Measurements from ENCODE around the gene DSP.

DSP gene

GRCh38 chr6:7632501-7633290 lies 91.2 kb downstream of the DSP start:
- no peak overlapping the region for H3K27ac ChIP-seq
- TF ChIP-seq CTCF (conservative IDR thresholded peaks at IDR 0.05) (no peak), ZFX (IDR thresholded peaks at IDR 0.05) (no peak)

GRCh38 chr6:7633361-7633760 lies 91.9 kb downstream of the DSP start:
- no peak overlapping the region for H3K27ac ChIP-seq
- no peak for TF ChIP-seq ZFX (IDR thresholded peaks at IDR 0.05)
- no peak for TF ChIP-seq CTCF (conservative IDR thresholded peaks at IDR 0.05)

DNA sequence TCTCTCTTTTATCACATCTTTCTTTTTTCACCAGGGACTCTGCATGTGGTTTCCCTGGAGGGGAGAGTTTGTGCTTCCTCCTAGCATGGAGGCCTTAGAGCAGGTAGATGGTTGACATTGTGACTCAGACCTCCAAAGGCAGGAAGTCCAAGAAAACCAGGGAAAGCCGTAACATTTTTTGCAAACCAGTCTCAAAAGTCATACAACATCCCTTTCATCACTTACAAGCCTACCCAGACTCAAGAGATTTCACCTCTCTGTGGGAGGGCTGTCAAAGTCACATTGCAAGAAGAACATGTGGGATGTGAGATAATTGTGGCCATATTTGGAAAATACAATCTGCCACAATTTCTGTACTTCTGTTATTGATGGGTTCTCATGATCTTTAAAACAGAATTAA lies 94.7 kb downstream of the DSP start:
- TF ChIP-seq ZFX (IDR thresholded peaks at IDR 0.05) (no peak), CTCF (conservative IDR thresholded peaks at IDR 0.05) (no peak)
- H3K27ac ChIP-seq: no peak overlapping the region
